ENCODE results near the gene NRXN2.

GRCh38 chr11:64564419-64564818 lies 158.6 kb downstream of the NRXN2 start:
- TF ChIP-seq, protein P1, sequence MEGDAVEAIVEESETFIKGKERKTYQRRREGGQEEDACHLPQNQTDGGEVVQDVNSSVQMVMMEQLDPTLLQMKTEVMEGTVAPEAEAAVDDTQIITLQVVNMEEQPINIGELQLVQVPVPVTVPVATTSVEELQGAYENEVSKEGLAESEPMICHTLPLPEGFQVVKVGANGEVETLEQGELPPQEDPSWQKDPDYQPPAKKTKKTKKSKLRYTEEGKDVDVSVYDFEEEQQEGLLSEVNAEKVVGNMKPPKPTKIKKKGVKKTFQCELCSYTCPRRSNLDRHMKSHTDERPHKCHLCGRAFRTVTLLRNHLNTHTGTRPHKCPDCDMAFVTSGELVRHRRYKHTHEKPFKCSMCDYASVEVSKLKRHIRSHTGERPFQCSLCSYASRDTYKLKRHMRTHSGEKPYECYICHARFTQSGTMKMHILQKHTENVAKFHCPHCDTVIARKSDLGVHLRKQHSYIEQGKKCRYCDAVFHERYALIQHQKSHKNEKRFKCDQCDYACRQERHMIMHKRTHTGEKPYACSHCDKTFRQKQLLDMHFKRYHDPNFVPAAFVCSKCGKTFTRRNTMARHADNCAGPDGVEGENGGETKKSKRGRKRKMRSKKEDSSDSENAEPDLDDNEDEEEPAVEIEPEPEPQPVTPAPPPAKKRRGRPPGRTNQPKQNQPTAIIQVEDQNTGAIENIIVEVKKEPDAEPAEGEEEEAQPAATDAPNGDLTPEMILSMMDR (IDR thresholded peaks at IDR 0.05; ENCODE audit: low read depth, low read length, poor library complexity, severe bottlenecking) = no peak
- no peak for TF ChIP-seq EZH2phosphoT487 (IDR thresholded peaks at IDR 0.05; ENCODE audit: borderline replicate concordance, low read length)
